Suprapubic skin (tissue), 3 donors: ENCODE results near the gene NR3C2.

Source experiments
- CTCF ChIP-seq, 2 donors: fragments of 200-600 bp in 1 of 2; fragments of 450-650 bp in 1 of 2; sonication (generic) in 1 of 2; IDR thresholded peaks; one replicate each; pipeline ENCODE4 v1.5.1; 2016 to 2019; ENCODE audit warnings: antibody characterized with exemption in 2 of 2, mild to moderate bottlenecking in 1 of 2, moderate library complexity in 1 of 2
- EP300 ChIP-seq: sonication (generic); formaldehyde crosslinking; IDR thresholded peaks from one replicate; pipeline ENCODE4 v1.6.1; 2017; ENCODE audit warnings: antibody characterized with exemption
- POLR2A ChIP-seq, 2 donors: fragments of 450-650 bp; IDR thresholded peaks; one replicate each; pipeline ENCODE4 v1.6.1; 2017; ENCODE audit warnings: antibody characterized with exemption in 2 of 2, mild to moderate bottlenecking in 2 of 2, moderate library complexity in 2 of 2

- TF ChIP-seq CTCF (IDR thresholded peaks at IDR 0.05) (no peak), POLR2A (IDR thresholded peaks at IDR 0.05) (no peak), EP300 (no peak)
These were observed 72.3 kb downstream of the NR3C2 start for GRCh38 chr4:148369919-148370318.
